Epithelial cell of esophagus (primary cell): ENCODE results near the gene AMDHD2.

Source experiments
- DNase-seq: peaks from one replicate; pipeline ENCODE4 v3.0.0; 2010; ENCODE audit warnings: low read depth
- H3K4me3 ChIP-seq: 2 replicates; pipeline ENCODE4 v1.5.1; 2011; ENCODE audit warnings: mild to moderate bottlenecking, low read length, control low read depth
- CTCF ChIP-seq: IDR thresholded peaks from 2 replicates; pipeline ENCODE4 v1.5.1; 2011; ENCODE audit warnings: low read depth, mild to moderate bottlenecking, low read length, control low read depth, inconsistent platforms; ENCODE audit not compliant: insufficient read depth; ENCODE audit errors: missing control alignments

AMDHD2 gene

GRCh38 chr16:2508722-2509400, 11.3 kb upstream of the AMDHD2 start:
- DNase-seq: no peak
- TF ChIP-seq CTCF: no peak
- no peak overlapping the region for H3K4me3 ChIP-seq

GRCh38 chr16:2511128-2511800, 8.9 kb upstream of the AMDHD2 start:
- DNase-seq: peak; percentile 57
- no peak for TF ChIP-seq CTCF
- H3K4me3 ChIP-seq: no peak overlapping the region

DNA sequence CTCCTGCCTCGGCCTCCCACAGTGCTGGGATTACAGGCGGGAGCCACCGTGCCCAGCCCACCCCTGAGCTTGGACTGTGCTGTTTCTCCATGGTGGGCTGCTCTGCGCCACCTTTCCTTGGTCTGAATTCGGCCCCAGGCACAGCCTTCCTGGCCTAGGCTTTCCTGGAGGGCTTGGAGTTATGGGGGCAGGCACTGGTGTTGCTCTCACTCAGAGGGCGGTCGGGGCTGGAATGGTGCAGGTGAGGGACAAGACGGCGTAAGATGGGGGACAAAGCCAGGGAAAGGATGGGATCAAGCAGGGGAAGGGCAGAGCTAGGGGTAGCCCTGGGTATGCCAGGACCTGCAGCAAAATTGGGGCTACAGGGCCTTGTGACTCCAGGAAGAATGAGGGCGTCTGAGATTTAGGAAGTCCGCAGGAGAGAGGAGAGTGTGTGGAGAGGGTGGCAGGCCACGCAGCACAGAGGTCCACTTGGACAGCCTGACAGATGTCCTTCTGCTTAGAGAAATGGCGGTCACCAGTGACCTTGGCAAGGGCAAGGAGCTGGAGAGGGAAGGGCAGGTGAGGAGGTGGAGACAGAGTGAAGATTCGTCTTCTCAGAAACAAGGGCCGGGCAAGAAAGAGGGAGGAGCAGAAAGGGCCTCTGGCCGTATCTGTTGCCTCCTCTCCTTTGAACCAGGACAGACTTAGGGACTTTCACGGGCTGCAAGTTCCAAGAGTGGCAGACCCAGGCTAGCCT, 8.0 kb upstream of the AMDHD2 start:
- DNase-seq: no peak

GRCh38 chr16:2512735-2513404, 7.3 kb upstream of the AMDHD2 start:
- no peak for DNase-seq
- H3K4me3 ChIP-seq: peak overlapping the region; percentile 43
- no peak for TF ChIP-seq CTCF

More for the DNA sequence above, 8.0 kb upstream of the AMDHD2 start:
- no peak for TF ChIP-seq CTCF
- no peak overlapping the region for H3K4me3 ChIP-seq

DNA sequence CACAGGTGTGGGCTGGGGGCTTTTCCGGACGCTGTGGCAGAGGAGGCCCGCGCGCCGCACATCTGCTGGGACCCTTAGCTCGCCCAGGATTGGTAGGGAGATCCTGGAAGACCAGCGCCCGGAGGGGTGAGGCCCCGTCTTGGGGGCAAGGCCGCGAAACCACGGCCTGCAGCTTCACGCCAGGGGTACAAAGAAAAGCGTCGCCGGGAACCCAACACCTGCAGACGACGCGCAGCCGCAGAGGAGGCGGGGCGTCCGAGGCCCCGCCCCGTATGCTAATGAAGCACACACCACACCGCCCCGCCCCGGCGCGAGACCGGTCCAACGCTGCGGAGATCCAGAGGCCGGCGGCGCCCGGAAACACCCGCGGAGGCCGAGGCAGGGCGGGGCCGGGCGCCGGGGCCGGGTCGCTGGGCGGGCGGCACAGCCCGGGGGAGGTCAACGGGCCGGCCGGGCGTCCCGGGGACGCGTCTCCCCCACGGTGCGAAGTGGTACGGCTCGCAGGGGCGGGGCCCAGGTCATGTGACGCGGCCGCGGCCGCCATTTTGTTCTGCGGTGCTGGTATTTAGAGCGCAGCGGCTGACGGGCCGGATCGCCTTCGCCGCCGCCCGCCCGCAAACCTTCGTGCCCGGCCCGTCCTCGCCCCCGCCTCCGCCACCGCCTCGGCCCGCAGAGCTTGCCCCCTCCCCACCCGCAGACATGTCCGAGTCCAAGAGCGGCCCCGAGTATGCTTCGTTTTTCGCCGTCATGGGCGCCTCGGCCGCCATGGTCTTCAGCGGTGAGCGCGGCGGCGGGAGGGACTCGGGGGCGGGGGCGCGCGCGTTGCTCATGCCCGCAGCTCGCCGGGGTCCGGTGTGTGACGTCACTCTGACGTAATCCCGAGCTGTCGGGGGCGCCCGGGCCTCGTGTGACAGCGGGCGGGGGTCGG, 6.5 kb upstream of the AMDHD2 start, which contains the start of gene ATP6V0C:
Gene ATP6V0C, plus strand, starts transcription at position 548 of the 928 bp plus-strand sequence. Its CDS starts 152 bp downstream, at position 700.
- H3K4me3 ChIP-seq: peak within 1 kb of the TSS; percentile 91
- TF ChIP-seq CTCF: no peak
- DNase-seq: peak; percentile 91
